Lung (tissue), 12 donors: Measurements from ENCODE around the gene EFS. TPM values are rescaled to one million over a fixed set of nuclear protein-coding genes. Genes with fewer than 3 reads are reported as not detected.

ENCODE experiments used
- ATAC-seq: fragments of 200-7000 bp; cut with Tn5 transposase; one replicate; pipeline ENCODE4 v1.9.1; 2020; ENCODE audit warnings: moderate number of reproducible peaks; ENCODE audit not compliant: insufficient read depth, low FRiP score
- DNase-seq, 3 donors: peaks; one replicate each; pipeline ENCODE4 v3.0.0-alpha.2; 2013 to 2017
- H3K27ac ChIP-seq, 2 donors: one replicate each; pipeline ENCODE4 v1.5.1; 2013; ENCODE audit warnings: mild to moderate bottlenecking in 2 of 2, moderate library complexity in 2 of 2, control low read depth in 1 of 2, inconsistent platforms in 1 of 2, low read depth in 1 of 2, low read length in 1 of 2
- H3K27me3 ChIP-seq, 3 donors: one replicate each; pipeline ENCODE4 v1.5.1; 2013; ENCODE audit warnings: low read length in 2 of 3; ENCODE audit not compliant: control insufficient read depth in 3 of 3, insufficient read depth in 3 of 3
- H3K36me3 ChIP-seq, 4 donors: one replicate each; pipeline ENCODE4 v1.5.1; 2013; ENCODE audit warnings: low read length in 4 of 4, mild to moderate bottlenecking in 1 of 4, moderate library complexity in 1 of 4; ENCODE audit not compliant: control insufficient read depth in 4 of 4, insufficient read depth in 4 of 4
- H3K4me1 ChIP-seq, 5 donors: one replicate each; pipeline ENCODE4 v1.5.1; 2013; ENCODE audit warnings: low read length in 5 of 5, mild to moderate bottlenecking in 2 of 5, moderate library complexity in 1 of 5; ENCODE audit not compliant: control insufficient read depth in 5 of 5, insufficient read depth in 5 of 5
- H3K4me3 ChIP-seq: one replicate; pipeline ENCODE4 v1.5.1; 2013; ENCODE audit warnings: mild to moderate bottlenecking, control low read depth, moderate library complexity
- H3K9ac ChIP-seq, 2 donors: one replicate each; pipeline ENCODE4 v1.5.1; 2013; ENCODE audit warnings: low read length in 2 of 2, control low read depth in 1 of 2; ENCODE audit not compliant: insufficient read depth in 1 of 2
- H3K9me3 ChIP-seq, 4 donors: one replicate each; pipeline ENCODE4 v1.5.1; 2013; ENCODE audit warnings: low read length in 3 of 4, mild to moderate bottlenecking in 1 of 4, moderate library complexity in 1 of 4; ENCODE audit not compliant: control insufficient read depth in 4 of 4, insufficient read depth in 3 of 4
- WGBS, 2 donors: extraction: QIAGEN DNeasy Blood & Tissue Kit; methylation state at CpG; one replicate each; pipeline ENCODE4 v1.1.7; 2013; 5-methylcytosine and 5-hydroxymethylcytosine counted together
- polyA plus RNA-seq, 2 donors: library from polyadenylated mRNA; stranded (reverse); fragments of 200-250 nt; gene quantifications; one replicate each; pipeline ENCODE4 v1.2.1, GENCODE V29; 2013
- total RNA-seq, 2 donors: library from RNA; depleted of rRNA in 1 of 2; stranded (reverse); fragments of >200 nt in 1 of 2; gene quantifications; one replicate each; pipeline ENCODE4 v1.2.1, GENCODE V29; 2014 to 2021
- TF ChIP-seq, protein P1 (sequence below): IDR thresholded peaks from 2 replicates; pipeline ENCODE4 v1.5.1; 2012; ENCODE audit warnings: mild to moderate bottlenecking; ENCODE audit errors: control extremely low read depth, extremely low read depth
- donor health status: control.
- donor health status: control.
- donor health status: Bipolar disorder and iron deficiency.
- donor health status: healthy.
- donor health status: DM: yes; HTN: yes; CAD: no.

EFS gene
- total and polyA plus RNA-seq, 4 donors: 6.5 to 19.9 (median 12.7) TPM

- ATAC-seq (no peak), DNase-seq (no peak)
- H3K4me3 ChIP-seq: no peak overlapping the region
- no peaks in the 10 kb centered on the region for H3K4me1 ChIP-seq
- TF ChIP-seq, protein P1, sequence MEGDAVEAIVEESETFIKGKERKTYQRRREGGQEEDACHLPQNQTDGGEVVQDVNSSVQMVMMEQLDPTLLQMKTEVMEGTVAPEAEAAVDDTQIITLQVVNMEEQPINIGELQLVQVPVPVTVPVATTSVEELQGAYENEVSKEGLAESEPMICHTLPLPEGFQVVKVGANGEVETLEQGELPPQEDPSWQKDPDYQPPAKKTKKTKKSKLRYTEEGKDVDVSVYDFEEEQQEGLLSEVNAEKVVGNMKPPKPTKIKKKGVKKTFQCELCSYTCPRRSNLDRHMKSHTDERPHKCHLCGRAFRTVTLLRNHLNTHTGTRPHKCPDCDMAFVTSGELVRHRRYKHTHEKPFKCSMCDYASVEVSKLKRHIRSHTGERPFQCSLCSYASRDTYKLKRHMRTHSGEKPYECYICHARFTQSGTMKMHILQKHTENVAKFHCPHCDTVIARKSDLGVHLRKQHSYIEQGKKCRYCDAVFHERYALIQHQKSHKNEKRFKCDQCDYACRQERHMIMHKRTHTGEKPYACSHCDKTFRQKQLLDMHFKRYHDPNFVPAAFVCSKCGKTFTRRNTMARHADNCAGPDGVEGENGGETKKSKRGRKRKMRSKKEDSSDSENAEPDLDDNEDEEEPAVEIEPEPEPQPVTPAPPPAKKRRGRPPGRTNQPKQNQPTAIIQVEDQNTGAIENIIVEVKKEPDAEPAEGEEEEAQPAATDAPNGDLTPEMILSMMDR: no peak
- no peak overlapping the region for H3K9ac ChIP-seq
- H3K27me3 ChIP-seq: no peaks in the 10 kb centered on the region
- WGBS, 2 donors: 46 to 63% methylated on average over 5 of the region's 5 CpGs
- peaks cover 0 to 3% (median 0%) of the 10 kb centered on the region in 4 donors for H3K9me3 ChIP-seq
- H3K27ac ChIP-seq: peak overlapping the region in 1 of 2 donors; percentile 92
- H3K36me3 ChIP-seq: no peaks in the 10 kb centered on the region
Observed at GRCh38 chr14:23408307-23408630, 43.3 kb upstream of the EFS start.

DNA sequence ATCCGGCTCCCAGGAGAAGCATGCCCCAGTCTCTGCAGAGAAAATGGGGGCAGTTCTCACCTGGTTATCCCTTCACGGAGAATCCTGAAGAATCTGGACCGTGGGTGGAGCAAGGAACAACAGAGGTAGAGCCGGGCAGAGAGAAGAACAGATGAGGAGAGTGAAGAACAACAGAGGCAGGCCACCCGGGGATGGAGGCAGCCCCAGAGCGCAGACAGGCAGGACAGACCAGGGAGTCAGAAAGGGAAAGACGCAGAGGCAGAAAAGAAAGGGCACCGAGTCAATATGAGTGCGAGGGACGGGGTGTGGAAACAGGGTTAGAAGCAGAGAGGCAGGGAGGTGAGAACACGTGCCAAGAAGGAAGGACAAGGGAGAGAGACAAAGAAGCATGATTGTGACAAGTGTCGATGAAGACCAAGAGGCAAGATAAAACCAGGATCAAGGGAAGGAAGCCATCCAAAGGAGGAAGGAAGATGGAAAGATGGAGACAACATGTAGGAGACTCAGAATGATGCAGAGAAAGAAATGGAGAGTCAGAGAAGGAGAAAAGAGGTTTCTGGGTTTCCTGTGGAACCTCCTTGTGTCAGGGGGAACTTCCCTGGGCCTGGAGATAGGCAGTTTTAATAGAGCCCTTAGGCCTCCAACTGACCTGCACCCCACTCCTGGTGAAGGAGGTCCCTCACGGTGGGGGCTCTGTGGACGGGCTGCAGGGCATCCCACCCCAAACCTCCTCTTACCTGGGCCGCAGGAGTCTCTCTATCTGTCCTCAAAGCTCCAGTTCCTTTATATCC, 42.7 kb upstream of the EFS start, which contains the start of gene MYH6:
TSS of gene MYH6 (minus strand) at position 758 of the 791 bp plus-strand sequence. CDS start 1,050 bp downstream, outside the sequence.
- TF ChIP-seq, protein P1: no peak
- Histone ChIP-seq H3K27ac (peak within 1 kb of the TSS in 1 of 2 donors; percentile 92), H3K4me3 (no peak within 1 kb of the TSS), H3K36me3 (no peaks in the 10 kb centered on the region), H3K27me3 (peaks cover 0 to 3% (median 0%) of the 10 kb centered on the region in 3 donors), H3K4me1 (no peaks in the 10 kb centered on the region), H3K9ac (no peak within 1 kb of the TSS), H3K9me3 (peaks cover 0 to 3% (median 0%) of the 10 kb centered on the region in 4 donors)
- ATAC-seq: no peak
- DNase-seq: no peak
- WGBS, 2 donors: 78 to 87% methylated on average over 15 of the region's 15 CpGs

- 86 to 95% methylated on average over 15 of the region's 15 CpGs for WGBS, 2 donors
- TF ChIP-seq, protein P1: no peak
- Histone ChIP-seq H3K27me3 (peaks cover 0 to 5% (median 0%) of the 10 kb centered on the region in 3 donors), H3K36me3 (no peaks in the 10 kb centered on the region), H3K4me3 (no peak overlapping the region), H3K4me1 (no peaks in the 10 kb centered on the region), H3K27ac (peak overlapping the region in 1 of 2 donors; percentile 91), H3K9ac (no peak overlapping the region), H3K9me3 (peaks cover 0 to 5% (median 0%) of the 10 kb centered on the region in 4 donors)
- ATAC-seq (no peak), DNase-seq (no peak)
Observed at GRCh38 chr14:23406725-23407355, 41.9 kb upstream of the EFS start.
